ENCODE measurements around the gene PELI3. TPM values are rescaled to one million over a fixed set of nuclear protein-coding genes. Genes with fewer than 3 reads are reported as not detected.
A peak's percentile ranks its signal among the peaks of the same experiment; 100 is the strongest.

The PELI3 gene
- total RNA-seq, 1 experiment from 2014 or later: 22.9 TPM

GRCh38 chr11:66509131-66509561, 42.4 kb downstream of the PELI3 start:
- no peak for ATAC-seq
- POLR2A ChIA-PET (ENCODE audit: unreplicated experiment): no interaction called here
- CTCF ChIA-PET: no interaction called here

DNA sequence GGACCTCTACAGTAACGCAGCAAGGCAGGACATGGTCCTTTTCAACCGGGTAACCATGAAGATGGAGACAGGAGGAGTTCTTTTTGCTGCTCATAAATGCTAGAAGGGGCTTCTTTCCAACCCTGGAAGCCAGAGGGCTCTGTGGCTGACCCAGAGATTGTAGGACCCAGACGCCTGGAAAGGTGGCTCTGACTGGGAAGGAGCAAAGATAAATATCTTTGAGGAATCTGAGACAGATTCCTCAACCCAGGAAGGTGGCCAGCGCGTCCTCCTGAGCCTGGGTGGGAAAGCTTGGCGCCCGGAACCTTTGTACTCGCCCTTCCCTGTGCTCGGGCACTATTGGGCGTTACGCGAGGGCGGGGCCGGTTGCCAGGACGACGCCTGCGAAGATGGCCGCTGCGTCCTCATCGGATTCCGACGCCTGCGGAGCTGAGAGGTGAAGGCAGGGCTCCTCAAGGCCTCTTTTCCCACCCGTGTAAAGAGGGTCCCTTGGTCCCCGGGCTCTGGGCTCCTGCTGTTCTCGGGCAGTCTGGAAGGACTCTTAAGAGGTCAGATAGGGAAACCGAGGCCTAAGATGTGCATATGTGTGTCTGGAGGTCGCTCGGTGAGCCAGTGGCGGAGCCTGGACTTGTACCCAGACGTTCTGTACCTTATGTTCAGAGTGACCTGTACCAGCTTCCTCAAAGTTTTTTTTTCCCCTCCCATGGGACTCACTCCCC, 43.7 kb downstream of the PELI3 start, which contains the start of gene BBS1:
Gene BBS1, plus strand, starts transcription at position 365 of the 719 bp plus-strand sequence. Its CDS starts 25 bp downstream, at position 390.
- H3K9ac ChIP-seq (ENCODE audit: low read length): peak within 1 kb of the TSS; percentile 75
- peak; percentile 86 for DNase-seq
- BruUV-seq (replicated peaks): TSS peak; percentile 42
- H3K4me1 ChIP-seq (ENCODE audit: insufficient read depth, low read length): peaks cover 10% of the 10 kb centered on the region
- POLR2A ChIA-PET (ENCODE audit: unreplicated experiment): interaction anchor here (0.6 kb wide), 1 partner anchor 99 kb away, joined by 6 read pairs; no protein-coding TSS in a partner anchor
- H4K20me1 ChIP-seq (ENCODE audit: low read length): no peaks in the 10 kb centered on the region
- H3F3A ChIP-seq (ENCODE audit: low read length, unreplicated experiment): no peaks in the 10 kb centered on the region
- CTCF ChIA-PET: interaction anchor here (1.0 kb wide), 1 partner anchor 30 kb away, joined by 3 read pairs; the partner anchor contains the start of gene DPP3
- intact Hi-C loops (cut with micrococcal nuclease): no loop called here
- no peaks in the 10 kb centered on the region for H3K9me3 ChIP-seq (ENCODE audit: low read length)
- TF ChIP-seq EZH2 (IDR thresholded peaks at IDR 0.05; ENCODE audit: low read length, unreplicated experiment): no peak
- TF ChIP-seq EZH2phosphoT487 (IDR thresholded peaks at IDR 0.05; ENCODE audit: borderline replicate concordance, low read length): no peak
- TF ChIP-seq CTCF (conservative IDR thresholded peaks at IDR 0.05; ENCODE audit: low read depth, low read length): no peak
- peak within 1 kb of the TSS; percentile 85 for H3K4me2 ChIP-seq (ENCODE audit: low read length)
- H2AFZ ChIP-seq (ENCODE audit: low read length): peak within 1 kb of the TSS; percentile 86
- peaks cover 3% of the 10 kb centered on the region; the same call in 1 of the 2 replicates for H3K36me3 ChIP-seq (ENCODE audit: low read depth, low read length)
- no peak within 1 kb of the TSS for H3K27ac ChIP-seq (ENCODE audit: low read length)
- H3K9me2 ChIP-seq (replicated peaks; ENCODE audit: low read length): no peaks in the 10 kb centered on the region
- H3K27me3 ChIP-seq (ENCODE audit: low read length): no peaks in the 10 kb centered on the region
- peak; percentile 99 for ATAC-seq
- peaks cover 12% of the 10 kb centered on the region for H3K79me2 ChIP-seq (ENCODE audit: low read length)
- peak within 1 kb of the TSS; percentile 88 for H3K4me3 ChIP-seq (ENCODE audit: low read length)

More at GRCh38 chr11:66509131-66509561, 42.4 kb downstream of the PELI3 start:
- no TSS peak for BruUV-seq (replicated peaks)
- no peak overlapping the region for H2AFZ ChIP-seq (ENCODE audit: low read length)
- no peak overlapping the region for H3K9ac ChIP-seq (ENCODE audit: low read length)
- H3K4me2 ChIP-seq (ENCODE audit: low read length): no peak overlapping the region
- H3K27ac ChIP-seq (ENCODE audit: low read length): no peak overlapping the region
- no peaks in the 10 kb centered on the region for H3K9me2 ChIP-seq (replicated peaks; ENCODE audit: low read length)
- peaks cover 14% of the 10 kb centered on the region for H3K36me3 ChIP-seq (ENCODE audit: low read depth, low read length)
- no peak for DNase-seq
- no peaks in the 10 kb centered on the region for H4K20me1 ChIP-seq (ENCODE audit: low read length)
- H3K4me1 ChIP-seq (ENCODE audit: insufficient read depth, low read length): peaks cover 10% of the 10 kb centered on the region
- intact Hi-C loops (cut with micrococcal nuclease): no loop called here
- H3K79me2 ChIP-seq (ENCODE audit: low read length): peaks cover 12% of the 10 kb centered on the region
- no peak for TF ChIP-seq EZH2phosphoT487 (IDR thresholded peaks at IDR 0.05; ENCODE audit: borderline replicate concordance, low read length)
- no peak for TF ChIP-seq CTCF (conservative IDR thresholded peaks at IDR 0.05; ENCODE audit: low read depth, low read length)
- TF ChIP-seq EZH2 (IDR thresholded peaks at IDR 0.05; ENCODE audit: low read length, unreplicated experiment): no peak
- no peaks in the 10 kb centered on the region for H3K9me3 ChIP-seq (ENCODE audit: low read length)
- H3K4me3 ChIP-seq (ENCODE audit: low read length): no peak overlapping the region
- H3F3A ChIP-seq (ENCODE audit: low read length, unreplicated experiment): no peaks in the 10 kb centered on the region
- H3K27me3 ChIP-seq (ENCODE audit: low read length): no peaks in the 10 kb centered on the region

GRCh38 chr11:66510990-66511339, 44.3 kb downstream of the PELI3 start:
- H3K27ac ChIP-seq (ENCODE audit: low read length): no peak overlapping the region
- no peaks in the 10 kb centered on the region for H3K9me2 ChIP-seq (replicated peaks; ENCODE audit: low read length)
- H3K4me3 ChIP-seq (ENCODE audit: low read length): peak overlapping the region; percentile 88
- TF ChIP-seq EZH2phosphoT487 (IDR thresholded peaks at IDR 0.05; ENCODE audit: borderline replicate concordance, low read length) (no peak), EZH2 (IDR thresholded peaks at IDR 0.05; ENCODE audit: low read length, unreplicated experiment) (no peak), CTCF (conservative IDR thresholded peaks at IDR 0.05; ENCODE audit: low read depth, low read length) (no peak)
- no peaks in the 10 kb centered on the region for H3K27me3 ChIP-seq (ENCODE audit: low read length)
- no peak for DNase-seq
- peak overlapping the region; percentile 75 for H3K9ac ChIP-seq (ENCODE audit: low read length)
- H3K4me2 ChIP-seq (ENCODE audit: low read length): peak overlapping the region; percentile 85
- BruUV-seq (replicated peaks): TSS peak; percentile 85
- peaks cover 12% of the 10 kb centered on the region for H3K79me2 ChIP-seq (ENCODE audit: low read length)
- H3K36me3 ChIP-seq (ENCODE audit: low read depth, low read length): no peaks in the 10 kb centered on the region; the same call in 1 of the 2 replicates
- POLR2A ChIA-PET (ENCODE audit: unreplicated experiment): no interaction called here
- intact Hi-C loops (cut with micrococcal nuclease): no loop called here
- CTCF ChIA-PET: interaction anchor here (1.0 kb wide), 1 partner anchor 31 kb away, joined by 3 read pairs; the partner anchor contains the start of gene DPP3
- H4K20me1 ChIP-seq (ENCODE audit: low read length): no peaks in the 10 kb centered on the region
- H3K9me3 ChIP-seq (ENCODE audit: low read length): no peaks in the 10 kb centered on the region
- peak overlapping the region; percentile 86 for H2AFZ ChIP-seq (ENCODE audit: low read length)
- peak; percentile 33 for ATAC-seq
- no peaks in the 10 kb centered on the region for H3F3A ChIP-seq (ENCODE audit: low read length, unreplicated experiment)
- H3K4me1 ChIP-seq (ENCODE audit: insufficient read depth, low read length): peaks cover 10% of the 10 kb centered on the region
